Right ventricle myocardium superior (tissue), 1 donor: ENCODE data around the gene EHD3. TPM values are rescaled to one million over a fixed set of nuclear protein-coding genes. Genes with fewer than 3 reads are reported as not detected.

Experiments used
- ATAC-seq: fragments of 200-7000 bp; cut with Tn5 transposase; one replicate; pipeline ENCODE4 v1.9.1; 2020; ENCODE audit warnings: mild to moderate bottlenecking; ENCODE audit not compliant: poor library complexity
- DNase-seq: peaks from one replicate; pipeline ENCODE4 v3.0.0-alpha.2; 2020
- intact Hi-C: fragments of 100-400 bp; cut with DNase I; formaldehyde crosslinking; loops from one replicate; pipeline ENCODE4 v1.11.2; 2022
- total RNA-seq: library from RNA; stranded (reverse); fragmentation: NEBNext Ultra II Directional; extraction: Animal tissue kit (Norgen Biotek cat#: 25700); gene quantifications from one replicate; pipeline ENCODE4 v1.2.1, GENCODE V29; 2021
- donor health status: DM: no; HTN: yes; CAD: no; lungs with severe emphysema.

EHD3 gene
- total RNA-seq, 1 donor from 2014 or later, result 23.0 TPM

GRCh38 chr2:31207790-31208189 is 26.2 kb upstream of the EHD3 start:
- ATAC-seq (peak; percentile 38), DNase-seq (no peak)
- intact Hi-C loops, result no loop called here

- no peak for DNase-seq
- intact Hi-C loops, result no loop called here
- no peak for ATAC-seq
Observed at GRCh38 chr2:31208240-31208639, 25.7 kb upstream of the EHD3 start.

GRCh38 chr2:31212659-31213600 is 21.0 kb upstream of the EHD3 start:
- intact Hi-C loops, result no loop called here
- ATAC-seq (peak; percentile 76), DNase-seq (no peak)

GRCh38 chr2:31213601-31214443 is 20.1 kb upstream of the EHD3 start:
- intact Hi-C loops, result no loop called here
- DNase-seq (no peak), ATAC-seq (no peak)

- ATAC-seq (no peak), DNase-seq (no peak)
- intact Hi-C loops, result no loop called here
Observed at GRCh38 chr2:31214444-31214915, 19.5 kb upstream of the EHD3 start.

GRCh38 chr2:31216734-31217133 is 17.2 kb upstream of the EHD3 start:
- ATAC-seq, result no peak
- intact Hi-C loops, result no loop called here

GRCh38 chr2:31217465-31218200 is 16.3 kb upstream of the EHD3 start, which contains the start of gene CAPN14:
Gene CAPN14 (minus strand): TSS chr2:31217515. CDS start chr2:31205447, 12,068 bp downstream.
- intact Hi-C loops, result no loop called here
- ATAC-seq, result no peak
- DNase-seq, result no peak

More at GRCh38 chr2:31216734-31217133, 17.2 kb upstream of the EHD3 start:
- DNase-seq, result no peak

GRCh38 chr2:31219131-31219969 is 14.6 kb upstream of the EHD3 start:
- no peak for DNase-seq
- ATAC-seq, result peak; percentile 68
- intact Hi-C loops, result no loop called here

GRCh38 chr2:31221544-31221943 is 12.4 kb upstream of the EHD3 start:
- no peak for ATAC-seq

GRCh38 chr2:31222071-31222470 is 11.9 kb upstream of the EHD3 start:
- DNase-seq (no peak), ATAC-seq (no peak)
- intact Hi-C loops, result no loop called here

More at GRCh38 chr2:31221544-31221943, 12.4 kb upstream of the EHD3 start:
- intact Hi-C loops, result no loop called here
- DNase-seq, result no peak

GRCh38 chr2:31223026-31223425 is 10.9 kb upstream of the EHD3 start:
- DNase-seq (no peak), ATAC-seq (no peak)
- intact Hi-C loops, result no loop called here

- ATAC-seq, result no peak
- intact Hi-C loops, result no loop called here
- no peak for DNase-seq
Observed at GRCh38 chr2:31223749-31224148, 10.2 kb upstream of the EHD3 start.

GRCh38 chr2:31226266-31226665 is 7.7 kb upstream of the EHD3 start:
- no peak for DNase-seq
- no peak for ATAC-seq
- intact Hi-C loops, result no loop called here

GRCh38 chr2:31227110-31227509 is 6.8 kb upstream of the EHD3 start:
- intact Hi-C loops, result no loop called here
- DNase-seq (no peak), ATAC-seq (peak; percentile 5)

- intact Hi-C loops, result no loop called here
- DNase-seq (no peak), ATAC-seq (peak; percentile 54)
Observed at GRCh38 chr2:31227711-31228125, 6.2 kb upstream of the EHD3 start.

- intact Hi-C loops, result no loop called here
- DNase-seq (no peak), ATAC-seq (no peak)
Observed at GRCh38 chr2:31228717-31229116, 5.2 kb upstream of the EHD3 start.

- intact Hi-C loops, result loop anchor here (10.0 kb wide), 1 partner anchor 94 kb away; no protein-coding TSS in a partner anchor
- no peak for ATAC-seq
- DNase-seq, result no peak
Observed at GRCh38 chr2:31230751-31231150, 3.2 kb upstream of the EHD3 start.
